Gastroesophageal sphincter (tissue), 4 donors: ENCODE data around the gene TRPC3. TPM values are rescaled to one million over a fixed set of nuclear protein-coding genes. Genes with fewer than 3 reads are reported as not detected.
"Not testable (repeated sequence)": the region's sequence is repeated elsewhere in the genome, so short reads cannot be mapped to it uniquely, and the experiment has no call there.

ENCODE experiments used
- ATAC-seq: fragments of 150-250 bp; one replicate; pipeline ENCODE4 v1.9.1; 2016; ENCODE audit warnings: mild to moderate bottlenecking, moderate library complexity
- H3K27ac ChIP-seq, 4 donors: fragments of 200-600 bp; sonication (generic) in 3 of 4; 1 replicate in 3 of 4; 2 replicates in 1 of 4; pipeline ENCODE4 v1.5.1; 2016 to 2019
- H3K27me3 ChIP-seq: fragments of 200-600 bp; sonication (generic); one replicate; pipeline ENCODE4 v1.5.1; 2019
- H3K36me3 ChIP-seq, 2 donors: fragments of 200-600 bp; sonication (generic); one replicate each; pipeline ENCODE4 v1.5.1; 2019; ENCODE audit warnings: control low read depth in 1 of 2
- H3K4me1 ChIP-seq, 3 donors: fragments of 200-600 bp; sonication (generic); 1 replicate in 2 of 3; 2 replicates in 1 of 3; pipeline ENCODE4 v1.5.1; 2016 to 2019; ENCODE audit warnings: control low read depth in 2 of 3
- H3K4me3 ChIP-seq, 2 donors: fragments of 200-600 bp; sonication (generic); one replicate each; pipeline ENCODE4 v1.5.1; 2019; ENCODE audit warnings: mild to moderate bottlenecking in 1 of 2, moderate library complexity in 1 of 2
- H3K9me3 ChIP-seq, 3 donors: fragments of 200-600 bp; sonication (generic); one replicate each; pipeline ENCODE4 v1.5.1; 2017 to 2019; ENCODE audit warnings: control low read depth in 2 of 3
- EP300 ChIP-seq: sonication (generic); formaldehyde crosslinking; IDR thresholded peaks from one replicate; pipeline ENCODE4 v1.6.1; 2017; ENCODE audit warnings: antibody characterized with exemption, mild to moderate bottlenecking
- POLR2A ChIP-seq, 2 donors: fragments of 450-650 bp; IDR thresholded peaks; one replicate each; pipeline ENCODE4 v1.6.1; 2017; ENCODE audit warnings: antibody characterized with exemption in 2 of 2, mild to moderate bottlenecking in 2 of 2, moderate library complexity in 1 of 2
- POLR2AphosphoS5 ChIP-seq: sonication (generic); formaldehyde crosslinking; IDR thresholded peaks from one replicate; pipeline ENCODE4 v1.6.1; 2017; ENCODE audit warnings: antibody characterized with exemption
- WGBS, 2 donors: methylation state at CpG; one replicate each; pipeline ENCODE4 v1.1.5; 2018; ENCODE audit warnings: low coverage in 1 of 2; 5-methylcytosine and 5-hydroxymethylcytosine counted together
- total RNA-seq, 4 donors: library from RNA; depleted of rRNA; stranded (reverse); fragments of >200 nt; gene quantifications; one replicate each; pipeline ENCODE4 v1.1.0, GENCODE V29; 2016
- TF ChIP-seq, protein P1 (sequence below), 4 experiments: fragments of 200-600 bp in 2 of 4; fragments of 450-650 bp in 2 of 4; sonication (generic) in 1 of 4; IDR thresholded peaks; one replicate each; pipeline ENCODE4 v1.5.1; 2017 to 2019; ENCODE audit warnings: antibody characterized with exemption in 4 of 4, mild to moderate bottlenecking in 2 of 4, moderate library complexity in 2 of 4

The TRPC3 gene
- total RNA-seq, 4 donors from 2014 or later, result 0.50 to 8.9 (median 3.3) TPM

- H3K4me3 ChIP-seq, result no peak overlapping the region
- no peaks in the 10 kb centered on the region for H3K36me3 ChIP-seq
- H3K4me1 ChIP-seq, result no peaks in the 10 kb centered on the region
- WGBS, 2 donors, result 80 to 86% methylated on average over 1 of the region's 1 CpG
- peaks cover 1% of the 10 kb centered on the region for H3K27me3 ChIP-seq
- ATAC-seq, result no peak
- no peaks in the 10 kb centered on the region for H3K9me3 ChIP-seq
- TF ChIP-seq, protein P1, sequence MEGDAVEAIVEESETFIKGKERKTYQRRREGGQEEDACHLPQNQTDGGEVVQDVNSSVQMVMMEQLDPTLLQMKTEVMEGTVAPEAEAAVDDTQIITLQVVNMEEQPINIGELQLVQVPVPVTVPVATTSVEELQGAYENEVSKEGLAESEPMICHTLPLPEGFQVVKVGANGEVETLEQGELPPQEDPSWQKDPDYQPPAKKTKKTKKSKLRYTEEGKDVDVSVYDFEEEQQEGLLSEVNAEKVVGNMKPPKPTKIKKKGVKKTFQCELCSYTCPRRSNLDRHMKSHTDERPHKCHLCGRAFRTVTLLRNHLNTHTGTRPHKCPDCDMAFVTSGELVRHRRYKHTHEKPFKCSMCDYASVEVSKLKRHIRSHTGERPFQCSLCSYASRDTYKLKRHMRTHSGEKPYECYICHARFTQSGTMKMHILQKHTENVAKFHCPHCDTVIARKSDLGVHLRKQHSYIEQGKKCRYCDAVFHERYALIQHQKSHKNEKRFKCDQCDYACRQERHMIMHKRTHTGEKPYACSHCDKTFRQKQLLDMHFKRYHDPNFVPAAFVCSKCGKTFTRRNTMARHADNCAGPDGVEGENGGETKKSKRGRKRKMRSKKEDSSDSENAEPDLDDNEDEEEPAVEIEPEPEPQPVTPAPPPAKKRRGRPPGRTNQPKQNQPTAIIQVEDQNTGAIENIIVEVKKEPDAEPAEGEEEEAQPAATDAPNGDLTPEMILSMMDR (IDR thresholded peaks at IDR 0.05), result no peak
- TF ChIP-seq POLR2A (IDR thresholded peaks at IDR 0.05) (no peak), EP300 (no peak), POLR2AphosphoS5 (no peak)
- no peak overlapping the region for H3K27ac ChIP-seq
Observed at GRCh38 chr4:121934635-121935034, 17.2 kb downstream of the TRPC3 start.

DNA sequence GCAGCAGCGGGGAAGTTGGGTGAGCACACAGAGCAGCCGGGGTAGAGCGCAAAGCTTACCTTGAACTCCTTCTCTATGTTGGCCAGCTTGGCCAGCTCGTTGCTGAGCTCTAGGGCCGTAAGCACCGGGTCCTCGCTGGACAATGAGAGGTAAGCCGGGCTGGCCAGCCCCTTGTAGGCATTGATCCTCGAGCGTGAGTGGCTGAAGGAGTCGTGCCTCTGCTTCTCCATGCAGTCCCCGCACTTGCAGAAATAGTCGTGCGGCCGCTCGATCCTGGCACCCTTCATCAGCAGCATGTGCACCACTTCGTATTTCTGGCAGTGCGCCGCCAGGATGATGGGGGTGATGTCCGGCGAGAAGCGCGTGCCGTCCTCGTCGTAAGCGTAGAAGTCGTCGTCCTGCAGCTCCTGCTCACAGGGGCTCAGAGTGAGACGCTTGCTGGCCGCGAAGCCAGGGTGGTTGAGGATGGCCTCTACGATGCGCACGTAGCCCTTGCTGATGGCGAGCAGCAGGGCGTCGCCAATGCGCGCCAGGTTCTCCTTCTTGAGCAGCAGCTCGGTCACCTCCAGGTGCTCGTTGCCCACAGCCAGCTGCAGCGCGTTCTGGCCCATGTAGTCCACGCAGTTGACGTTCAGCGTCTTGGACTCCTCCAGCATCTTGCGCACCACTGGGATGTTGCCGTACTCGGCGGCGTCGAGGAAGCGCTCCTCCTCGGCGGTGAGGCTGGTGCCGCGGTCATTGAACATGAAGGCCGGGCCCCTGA lies 19.5 kb downstream of the TRPC3 start:
- ATAC-seq, result no peak
- no peak for TF ChIP-seq POLR2A (IDR thresholded peaks at IDR 0.05)
- TF ChIP-seq, protein P1 (IDR thresholded peaks at IDR 0.05), result no peak
- TF ChIP-seq EP300, result no peak
- TF ChIP-seq POLR2AphosphoS5, result no peak
- WGBS, 2 donors, result 77 to 80% methylated on average over 13 to 23 of the region's 59 CpGs
- H3K36me3 ChIP-seq, result no peaks in the 10 kb centered on the region
- no peak overlapping the region for H3K27ac ChIP-seq
- H3K4me1 ChIP-seq, result no peaks in the 10 kb centered on the region
- H3K9me3 ChIP-seq, result no peaks in the 10 kb centered on the region
- H3K4me3 ChIP-seq, result no peak overlapping the region
- H3K27me3 ChIP-seq, result no peaks in the 10 kb centered on the region

DNA sequence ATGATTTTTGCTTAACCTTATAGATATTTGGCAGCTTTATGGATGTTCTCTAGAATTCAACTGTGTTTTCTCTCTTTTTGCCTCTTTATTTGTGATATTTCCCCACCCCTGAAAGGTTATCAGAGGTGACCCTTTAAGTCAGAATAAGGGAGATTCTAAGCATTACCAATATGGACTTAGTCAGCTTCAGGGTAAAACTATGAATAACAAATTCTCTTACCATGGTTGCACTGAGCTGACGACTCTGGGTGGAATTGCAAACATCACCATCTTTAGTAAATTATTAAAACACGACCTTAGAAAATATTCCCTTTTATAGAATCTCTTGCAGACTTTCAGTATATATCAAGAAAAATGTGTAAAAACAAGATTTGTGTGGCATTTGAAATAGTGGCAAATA lies 21.6 kb downstream of the TRPC3 start:
- TF ChIP-seq POLR2A (IDR thresholded peaks at IDR 0.05) (no peak), POLR2AphosphoS5 (no peak), EP300 (no peak)
- TF ChIP-seq, protein P1 (IDR thresholded peaks at IDR 0.05), result no peak
- 76 to 87% methylated on average over 2 of the region's 2 CpGs for WGBS, 2 donors

DNA sequence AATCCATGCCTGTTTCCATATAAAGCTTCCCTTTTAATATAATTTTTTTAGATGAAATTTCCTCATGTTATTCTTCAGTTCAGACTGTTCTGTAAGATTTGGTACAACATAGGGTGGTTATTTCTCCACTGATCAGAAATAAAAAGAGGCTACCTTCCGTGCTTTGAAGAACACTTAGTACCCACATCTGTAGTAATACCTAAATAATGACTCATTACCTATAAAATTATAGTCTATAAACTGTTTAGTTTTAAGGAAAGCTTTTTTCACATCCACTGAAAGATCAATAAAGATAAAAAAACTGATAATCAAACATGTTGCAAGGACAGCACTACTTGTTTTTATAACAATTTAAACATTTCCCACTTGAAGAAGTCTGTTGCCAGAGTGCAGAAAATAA lies 23.9 kb downstream of the TRPC3 start:
- H3K27ac ChIP-seq, result no peak overlapping the region
- WGBS, 2 donors, result 76 to 100% methylated on average over 1 of the region's 1 CpG

More for the DNA sequence above, 21.6 kb downstream of the TRPC3 start:
- no peaks in the 10 kb centered on the region for H3K9me3 ChIP-seq
- no peak for ATAC-seq
- H3K4me3 ChIP-seq, result no peak overlapping the region
- no peaks in the 10 kb centered on the region for H3K36me3 ChIP-seq
- H3K4me1 ChIP-seq, result no peaks in the 10 kb centered on the region
- no peaks in the 10 kb centered on the region for H3K27me3 ChIP-seq
- H3K27ac ChIP-seq, result no peak overlapping the region

GRCh38 chr4:121926490-121926889 lies 25.4 kb downstream of the TRPC3 start:
- not testable (repeated sequence) for H3K9me3 ChIP-seq, ATAC-seq, H3K27ac ChIP-seq, H3K4me1 ChIP-seq, H3K27me3 ChIP-seq, H3K36me3 ChIP-seq, H3K4me3 ChIP-seq
- 95 to 100% methylated on average over 3 to 4 of the region's 5 CpGs for WGBS, 2 donors

More for the DNA sequence above, 23.9 kb downstream of the TRPC3 start:
- Histone ChIP-seq H3K27me3 (no peaks in the 10 kb centered on the region), H3K4me1 (no peaks in the 10 kb centered on the region), H3K9me3 (no peaks in the 10 kb centered on the region), H3K4me3 (no peak overlapping the region), H3K36me3 (no peaks in the 10 kb centered on the region)
- TF ChIP-seq, protein P1 (IDR thresholded peaks at IDR 0.05), result no peak
- TF ChIP-seq POLR2A (IDR thresholded peaks at IDR 0.05) (no peak), EP300 (no peak), POLR2AphosphoS5 (no peak)
- no peak for ATAC-seq
